Dendritic cell treated with granulocyte-macrophage colony-stimulating factor and Interleukin-4, amounts not matched to agents 40 ng/mL and 50 ng/mL, for 4 days (primary cell): ENCODE data around the gene TFCP2L1.

Source experiments
- H3K27ac Mint-ChIP-seq: one replicate; pipeline ENCODE4 v1.8.0; 2022; ENCODE audit warnings: mild to moderate bottlenecking, mixed read lengths
- H3K27me3 Mint-ChIP-seq: one replicate; pipeline ENCODE4 v1.8.0; 2022; ENCODE audit warnings: mild to moderate bottlenecking, mixed read lengths
- H3K36me3 Mint-ChIP-seq: one replicate; pipeline ENCODE4 v1.8.0; 2022; ENCODE audit warnings: low read depth, mixed read lengths
- H3K4me1 Mint-ChIP-seq: one replicate; pipeline ENCODE4 v1.8.0; 2022; ENCODE audit warnings: low read depth, mixed read lengths
- H3K4me3 Mint-ChIP-seq: one replicate; pipeline ENCODE4 v1.8.0; 2022; ENCODE audit warnings: mild to moderate bottlenecking, moderate library complexity, mixed read lengths
- H3K9me3 Mint-ChIP-seq: one replicate; pipeline ENCODE4 v1.8.0; 2022; ENCODE audit warnings: mixed read lengths
- intact Hi-C: fragments of 100-400 bp; cut with micrococcal nuclease; formaldehyde crosslinking; loops from one replicate; pipeline ENCODE4 v1.15.0; 2022

TFCP2L1 gene

DNA sequence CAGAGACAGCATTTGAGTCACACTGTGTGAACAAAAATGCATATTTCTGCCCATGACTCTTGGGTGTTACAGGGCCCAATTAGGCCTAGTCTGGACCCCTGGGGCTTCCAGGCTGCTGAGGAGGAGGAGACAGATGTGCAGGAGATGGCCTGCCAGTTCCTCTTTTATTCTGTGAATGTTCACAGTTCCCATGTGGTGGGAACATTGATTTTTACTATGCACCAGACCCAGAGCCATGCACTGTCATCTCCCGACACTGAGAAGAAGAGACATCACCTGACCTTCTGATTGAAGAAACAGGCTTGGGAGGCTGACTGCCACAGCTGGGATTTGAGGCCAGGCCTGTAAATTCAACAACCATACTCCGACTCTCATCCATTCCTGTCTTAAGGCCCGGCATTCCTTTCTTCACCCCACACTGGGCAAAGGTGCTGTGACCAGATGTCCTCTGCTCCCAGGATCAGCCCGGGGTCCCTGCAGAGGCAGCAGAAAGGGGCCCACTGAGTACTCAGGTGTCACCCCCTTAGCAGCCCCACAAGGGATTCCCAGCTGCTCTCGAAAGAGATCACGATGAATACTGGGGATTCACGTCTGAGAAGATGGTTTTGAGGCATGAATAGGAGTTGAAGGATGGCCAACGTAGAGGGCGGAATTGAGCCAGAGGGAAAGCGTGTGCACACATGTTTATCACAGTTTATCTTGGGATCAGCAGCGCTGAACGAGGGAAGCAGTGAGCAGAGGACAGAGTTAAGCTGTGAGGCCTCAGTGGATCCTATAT, 3.6 kb upstream of the TFCP2L1 start:
- Mint-ChIP-seq H3K27me3 (peaks cover 29% of the 10 kb centered on the region), H3K4me3 (no peak overlapping the region), H3K27ac (no peak overlapping the region), H3K36me3 (no peaks in the 10 kb centered on the region), H3K9me3 (no peaks in the 10 kb centered on the region), H3K4me1 (peaks cover 55% of the 10 kb centered on the region)
- intact Hi-C loops, result loop anchor here (5.0 to 10.0 kb wide), 2 partner anchors 94 to 244 kb away; partner anchors contain the start of gene RNU4ATAC

- Mint-ChIP-seq H3K27me3 (peaks cover 35% of the 10 kb centered on the region), H3K36me3 (no peaks in the 10 kb centered on the region), H3K4me3 (no peak overlapping the region), H3K4me1 (peaks cover 56% of the 10 kb centered on the region), H3K27ac (peak overlapping the region; percentile 75), H3K9me3 (no peaks in the 10 kb centered on the region)
- intact Hi-C loops, result loop anchor here (5.0 to 10.0 kb wide), 2 partner anchors 93 to 244 kb away; partner anchors contain the start of gene RNU4ATAC
These were observed 3.0 kb upstream of the TFCP2L1 start for GRCh38 chr2:121287956-121288355.

DNA sequence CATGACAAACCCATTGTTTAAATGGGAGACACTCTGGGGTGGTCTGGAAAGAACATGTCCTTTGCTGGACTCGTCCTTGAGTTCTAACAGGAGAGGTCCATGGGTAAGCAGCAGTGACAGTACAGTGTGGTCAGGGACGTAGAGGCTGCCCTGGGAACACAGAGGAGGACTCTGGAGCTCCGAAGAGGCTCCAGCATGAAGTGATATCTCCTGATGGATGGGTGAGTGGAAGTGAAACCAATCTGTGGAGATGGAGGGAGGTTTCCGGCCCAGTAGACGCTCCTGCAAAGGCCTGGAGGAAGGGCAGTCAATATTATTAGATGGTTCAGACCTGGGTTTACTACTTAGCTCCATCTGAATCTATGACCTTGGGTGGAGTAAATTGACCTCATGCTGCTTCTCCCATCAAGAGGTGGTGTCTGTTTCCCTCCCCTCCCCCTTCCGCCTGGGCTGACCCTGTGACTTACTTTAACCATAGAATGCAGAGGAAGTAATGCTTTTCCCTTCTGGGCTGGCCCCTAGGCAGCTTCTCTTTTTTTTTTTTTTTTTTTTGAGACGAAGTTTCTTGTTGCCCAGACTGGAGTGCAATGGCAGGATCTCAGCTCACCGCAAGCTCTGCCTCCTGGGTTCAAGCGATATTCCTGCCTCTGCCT, 2.3 kb upstream of the TFCP2L1 start:
- no peaks in the 10 kb centered on the region for H3K9me3 Mint-ChIP-seq
- peaks cover 42% of the 10 kb centered on the region for H3K27me3 Mint-ChIP-seq
- no peaks in the 10 kb centered on the region for H3K36me3 Mint-ChIP-seq
- no peak overlapping the region for H3K4me3 Mint-ChIP-seq
- intact Hi-C loops, result loop anchor here (5.0 to 10.0 kb wide), 2 partner anchors 92 to 245 kb away; partner anchors contain the start of gene RNU4ATAC
- peaks cover 60% of the 10 kb centered on the region for H3K4me1 Mint-ChIP-seq
- H3K27ac Mint-ChIP-seq, result peak overlapping the region; percentile 75

DNA sequence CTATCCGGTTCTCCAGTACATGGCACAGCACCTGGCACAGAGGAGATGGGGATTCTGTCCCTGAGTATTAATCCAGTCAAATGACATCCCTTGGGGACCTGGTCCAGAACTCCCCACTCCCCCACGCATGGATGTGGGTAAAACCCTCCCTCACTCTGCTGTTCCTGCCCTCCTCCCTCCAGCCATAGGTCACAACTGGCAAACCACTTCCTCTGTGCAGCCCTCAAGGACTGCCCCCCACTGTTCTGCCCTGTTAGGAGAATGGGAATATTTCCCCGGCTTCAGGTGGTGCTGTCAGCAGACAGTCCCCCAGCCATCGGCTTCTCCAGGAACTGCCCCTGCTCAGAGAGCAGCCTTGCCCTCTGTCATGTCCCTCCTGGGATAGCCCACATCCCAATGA, 1.5 kb upstream of the TFCP2L1 start:
- H3K36me3 Mint-ChIP-seq, result no peaks in the 10 kb centered on the region
- intact Hi-C loops, result loop anchor here (5.0 to 10.0 kb wide), 2 partner anchors 92 to 246 kb away; partner anchors contain the start of gene RNU4ATAC
- H3K4me1 Mint-ChIP-seq, result peaks cover 66% of the 10 kb centered on the region
- H3K27ac Mint-ChIP-seq, result peak overlapping the region; percentile 75
- H3K27me3 Mint-ChIP-seq, result peaks cover 47% of the 10 kb centered on the region
- H3K9me3 Mint-ChIP-seq, result no peaks in the 10 kb centered on the region
- no peak overlapping the region for H3K4me3 Mint-ChIP-seq

GRCh38 chr2:121285926-121286325, 924 bp upstream of the TFCP2L1 start:
- Mint-ChIP-seq H3K27ac (no peak overlapping the region), H3K4me1 (peaks cover 72% of the 10 kb centered on the region), H3K9me3 (no peaks in the 10 kb centered on the region), H3K27me3 (peaks cover 48% of the 10 kb centered on the region), H3K4me3 (no peak overlapping the region), H3K36me3 (no peaks in the 10 kb centered on the region)
- intact Hi-C loops, result loop anchor here (5.0 to 10.0 kb wide), 2 partner anchors 91 to 246 kb away; partner anchors contain the start of gene RNU4ATAC

DNA sequence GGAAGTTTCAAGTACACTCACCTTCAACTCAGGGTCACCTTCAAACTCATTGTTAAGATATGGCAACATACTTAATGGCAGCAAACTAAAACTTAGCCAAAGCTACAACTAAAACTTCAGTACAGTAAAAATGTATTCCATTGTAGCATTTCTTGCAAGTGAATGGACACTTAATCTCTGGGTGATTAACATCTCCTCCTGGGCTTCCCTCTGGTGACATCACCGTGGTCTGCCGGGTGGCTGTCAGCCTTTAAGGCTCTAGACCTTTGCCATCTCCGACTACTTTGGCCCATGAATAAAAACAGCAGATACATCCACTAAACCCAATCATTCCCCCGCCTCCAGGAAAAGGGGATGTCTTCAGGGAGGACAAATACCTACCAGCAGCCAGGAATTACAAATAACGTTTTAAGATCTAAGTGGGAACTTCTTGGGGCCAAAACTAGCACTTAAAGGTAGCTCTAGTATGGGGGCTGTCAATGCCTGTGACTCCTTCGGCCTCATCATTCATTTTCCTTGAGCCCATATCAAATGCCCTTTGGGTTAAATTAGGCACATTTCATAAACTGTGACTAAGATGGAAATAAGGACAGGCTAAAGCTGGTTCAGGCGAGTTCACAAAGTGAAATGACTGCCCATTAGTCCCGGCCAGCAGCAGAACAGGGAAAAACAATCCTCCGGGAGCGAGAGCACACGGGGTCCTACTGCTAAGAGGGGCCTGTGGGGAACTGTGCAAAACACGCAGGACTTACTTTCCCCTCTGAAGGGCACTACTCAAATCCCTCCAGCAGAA, 1.1 kb downstream of the TFCP2L1 start:
- H3K36me3 Mint-ChIP-seq, result no peaks in the 10 kb centered on the region
- intact Hi-C loops, result loop anchor here (10.0 kb wide), 1 partner anchor 89 kb away; no protein-coding TSS in a partner anchor
- H3K9me3 Mint-ChIP-seq, result no peaks in the 10 kb centered on the region
- H3K4me3 Mint-ChIP-seq, result peak overlapping the region; percentile 62
- H3K27me3 Mint-ChIP-seq, result peaks cover 49% of the 10 kb centered on the region
- peaks cover 82% of the 10 kb centered on the region for H3K4me1 Mint-ChIP-seq
- H3K27ac Mint-ChIP-seq, result no peak overlapping the region

GRCh38 chr2:121282800-121283385, 2.1 kb downstream of the TFCP2L1 start:
- peaks cover 73% of the 10 kb centered on the region for H3K4me1 Mint-ChIP-seq
- peak overlapping the region; percentile 55 for H3K27ac Mint-ChIP-seq
- H3K4me3 Mint-ChIP-seq, result no peak overlapping the region
- H3K27me3 Mint-ChIP-seq, result peaks cover 47% of the 10 kb centered on the region
- no peaks in the 10 kb centered on the region for H3K9me3 Mint-ChIP-seq
- intact Hi-C loops, result loop anchor here (10.0 kb wide), 1 partner anchor 88 kb away; no protein-coding TSS in a partner anchor
- no peaks in the 10 kb centered on the region for H3K36me3 Mint-ChIP-seq

- peaks cover 61% of the 10 kb centered on the region for H3K4me1 Mint-ChIP-seq
- H3K9me3 Mint-ChIP-seq, result no peaks in the 10 kb centered on the region
- H3K4me3 Mint-ChIP-seq, result no peak overlapping the region
- no peaks in the 10 kb centered on the region for H3K36me3 Mint-ChIP-seq
- H3K27ac Mint-ChIP-seq, result no peak overlapping the region
- peaks cover 47% of the 10 kb centered on the region for H3K27me3 Mint-ChIP-seq
- intact Hi-C loops, result loop anchor here (10.0 kb wide), 1 partner anchor 87 kb away; no protein-coding TSS in a partner anchor
These were observed 3.3 kb downstream of the TFCP2L1 start for GRCh38 chr2:121281694-121282093.

GRCh38 chr2:121281107-121281506, 3.9 kb downstream of the TFCP2L1 start:
- Mint-ChIP-seq H3K4me1 (peaks cover 55% of the 10 kb centered on the region), H3K27ac (no peak overlapping the region)
- intact Hi-C loops, result loop anchor here (10.0 kb wide), 1 partner anchor 86 kb away; no protein-coding TSS in a partner anchor

DNA sequence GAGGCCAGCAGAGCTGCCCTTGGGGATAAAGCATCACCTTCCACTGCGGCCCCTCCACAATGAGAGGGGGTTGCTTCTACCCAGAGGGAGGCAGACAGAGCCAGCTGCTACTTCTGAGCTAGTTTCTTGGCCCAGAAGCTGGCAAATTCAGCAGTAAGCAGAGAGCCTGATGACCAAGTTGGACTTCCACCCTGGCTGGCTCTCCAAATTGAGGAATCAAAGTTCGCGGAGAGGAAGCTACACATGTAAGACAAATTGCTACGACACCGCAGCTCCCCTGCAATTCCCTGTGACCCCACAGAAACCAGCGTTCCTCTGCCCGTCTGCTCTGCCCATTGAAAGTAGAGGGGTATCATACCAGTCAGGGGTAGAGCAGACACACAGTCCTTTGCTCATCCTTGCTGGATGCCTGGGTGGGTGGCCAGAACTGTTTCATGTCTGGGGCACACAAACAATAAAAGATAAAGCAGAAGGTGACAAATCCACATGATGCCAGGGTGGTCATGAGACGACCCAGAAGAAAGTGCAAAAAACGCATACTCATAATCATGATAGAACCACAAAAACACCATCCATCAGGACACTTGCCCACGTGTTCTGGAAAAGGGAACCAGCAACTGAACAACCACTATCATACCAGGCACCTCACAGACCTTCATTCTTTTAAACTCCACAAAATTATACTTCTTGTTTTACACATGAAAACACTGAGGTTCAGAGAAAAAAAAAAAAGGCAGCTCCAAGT, 5.4 kb downstream of the TFCP2L1 start:
- Mint-ChIP-seq H3K4me1 (peaks cover 49% of the 10 kb centered on the region), H3K4me3 (no peak overlapping the region), H3K9me3 (no peaks in the 10 kb centered on the region), H3K27me3 (peaks cover 32% of the 10 kb centered on the region), H3K36me3 (no peaks in the 10 kb centered on the region), H3K27ac (peak overlapping the region; percentile 46)
- intact Hi-C loops, result loop anchor here (10.0 kb wide), 1 partner anchor 85 kb away; no protein-coding TSS in a partner anchor

More at GRCh38 chr2:121281107-121281506, 3.9 kb downstream of the TFCP2L1 start:
- Mint-ChIP-seq H3K4me3 (no peak overlapping the region), H3K36me3 (no peaks in the 10 kb centered on the region), H3K27me3 (peaks cover 41% of the 10 kb centered on the region), H3K9me3 (no peaks in the 10 kb centered on the region)

GRCh38 chr2:121276341-121276740, 8.7 kb downstream of the TFCP2L1 start:
- H3K27ac Mint-ChIP-seq, result no peak overlapping the region
- H3K27me3 Mint-ChIP-seq, result peaks cover 17% of the 10 kb centered on the region
- intact Hi-C loops, result no loop called here
- peaks cover 34% of the 10 kb centered on the region for H3K4me1 Mint-ChIP-seq
- H3K4me3 Mint-ChIP-seq, result no peak overlapping the region
- no peaks in the 10 kb centered on the region for H3K36me3 Mint-ChIP-seq
- no peaks in the 10 kb centered on the region for H3K9me3 Mint-ChIP-seq

- Mint-ChIP-seq H3K27me3 (peaks cover 14% of the 10 kb centered on the region), H3K36me3 (no peaks in the 10 kb centered on the region), H3K27ac (no peak overlapping the region), H3K9me3 (no peaks in the 10 kb centered on the region), H3K4me1 (peaks cover 15% of the 10 kb centered on the region), H3K4me3 (no peak overlapping the region)
- intact Hi-C loops, result no loop called here
These were observed 11.9 kb downstream of the TFCP2L1 start for GRCh38 chr2:121273116-121273515.
